ENCODE measurements around the gene FRMD8.

- peak; percentile 82; the same call in 1 of the 2 replicates for TF ChIP-seq TAF1 (IDR thresholded peaks at IDR 0.05; ENCODE audit: borderline replicate concordance, low read depth, low read length)
- TF ChIP-seq POLR2A (IDR thresholded peaks at IDR 0.05; ENCODE audit: low read depth, low read length) = peak; percentile 98
Measured at GRCh38 chr11:65454696-65455456, 68.4 kb downstream of the FRMD8 start.
